ENCODE results near the gene MSH3.

The MSH3 gene

GRCh38 chr5:80755626-80756025, 101.2 kb downstream of the MSH3 start:
- Mint-ChIP-seq H3K36me3 (ENCODE audit: insufficient read depth) (peaks cover 6% of the 10 kb centered on the region), H3K27me3 (no peaks in the 10 kb centered on the region), H3K9me3 (no peaks in the 10 kb centered on the region), H3K4me3 (peak overlapping the region; percentile 59 to 68), H3K4me1 (ENCODE audit: low read depth in 2 of 2) (peaks cover 44 to 57% of the 10 kb centered on the region in 2 donors), H3K27ac (peak overlapping the region; percentile 86 to 97)
- ATAC-seq (replicated peaks), result peak; percentile 94
- DNase-seq, result peak; percentile 15 to 18 (median 15)

GRCh38 chr5:80756292-80756691, 101.8 kb downstream of the MSH3 start:
- no peak for DNase-seq
- Mint-ChIP-seq H3K4me1 (ENCODE audit: low read depth in 2 of 2) (peaks cover 47 to 59% of the 10 kb centered on the region in 2 donors), H3K27ac (peak overlapping the region; percentile 86 to 97), H3K9me3 (no peaks in the 10 kb centered on the region), H3K4me3 (peak overlapping the region; percentile 59 to 68), H3K27me3 (no peaks in the 10 kb centered on the region), H3K36me3 (ENCODE audit: insufficient read depth) (peaks cover 6% of the 10 kb centered on the region)
- peak; percentile 21 for ATAC-seq (replicated peaks)

GRCh38 chr5:80757290-80757689, 102.8 kb downstream of the MSH3 start:
- Mint-ChIP-seq H3K27me3 (no peaks in the 10 kb centered on the region), H3K27ac (peak overlapping the region; percentile 86 to 97), H3K36me3 (ENCODE audit: insufficient read depth) (peaks cover 6% of the 10 kb centered on the region), H3K9me3 (no peaks in the 10 kb centered on the region), H3K4me1 (ENCODE audit: low read depth in 2 of 2) (peaks cover 47 to 59% of the 10 kb centered on the region in 2 donors), H3K4me3 (no peak overlapping the region)
- ATAC-seq (replicated peaks), result no peak
- no peak for DNase-seq

DNA sequence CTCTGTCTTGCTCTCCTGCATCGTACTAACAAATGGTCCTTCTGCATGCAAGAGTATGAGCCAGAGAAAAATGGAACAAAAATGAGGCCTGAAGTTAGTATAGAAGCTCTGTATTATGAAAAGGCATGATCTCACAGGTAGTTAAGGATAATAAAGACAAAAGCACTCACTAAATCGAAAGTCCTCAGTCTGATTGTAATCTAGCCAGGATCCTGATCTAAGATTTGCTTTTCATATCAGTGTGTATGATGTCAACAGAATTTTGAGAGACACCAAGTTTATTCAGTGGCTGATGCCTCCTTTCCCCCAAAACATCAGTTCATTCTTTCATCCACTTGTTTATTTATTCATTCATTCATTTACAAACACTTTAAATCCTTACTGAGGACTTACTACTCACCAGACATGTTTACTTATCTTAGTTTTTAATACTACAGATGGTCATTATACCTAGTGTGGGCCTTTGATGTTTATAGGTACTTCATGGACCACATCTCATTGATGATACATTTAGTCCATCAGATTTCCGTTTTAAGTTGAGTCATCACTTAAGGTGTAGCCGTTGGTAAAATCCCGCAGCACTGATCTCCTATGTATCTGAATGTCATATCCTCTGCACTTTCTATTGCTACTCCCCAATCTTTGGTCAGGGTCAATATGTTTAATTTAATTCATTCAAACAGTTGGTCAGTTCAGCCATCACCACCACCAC, 105.6 kb downstream of the MSH3 start:
- no peaks in the 10 kb centered on the region for H3K9me3 Mint-ChIP-seq
- no peak overlapping the region for H3K4me3 Mint-ChIP-seq
- no peak for DNase-seq
- H3K27me3 Mint-ChIP-seq, result no peaks in the 10 kb centered on the region
- peaks cover 6% of the 10 kb centered on the region for H3K36me3 Mint-ChIP-seq (ENCODE audit: insufficient read depth)
- no peak for ATAC-seq (replicated peaks)
- H3K4me1 Mint-ChIP-seq (ENCODE audit: low read depth in 2 of 2), result peaks cover 39 to 50% of the 10 kb centered on the region in 2 donors
- H3K27ac Mint-ChIP-seq, result peak overlapping the region; percentile 6 to 59

DNA sequence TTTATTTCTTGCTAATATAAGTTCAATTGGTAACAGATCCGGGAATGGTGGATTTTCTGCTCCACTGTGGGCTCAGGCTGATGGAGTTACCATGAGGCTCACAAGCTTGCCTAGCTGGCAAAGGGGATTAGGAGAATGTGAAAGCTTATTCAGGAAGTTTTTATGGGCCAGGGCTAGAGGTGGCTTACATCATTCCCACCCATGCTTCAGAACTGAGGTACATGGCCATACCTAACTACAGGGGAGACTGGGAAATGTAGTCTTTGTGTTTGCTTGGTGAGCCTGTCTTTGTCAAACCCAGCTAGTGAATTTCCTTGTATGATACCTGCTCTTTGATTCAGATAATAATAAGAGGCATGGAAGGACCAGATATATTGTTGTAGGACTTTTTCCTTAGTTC, 106.2 kb downstream of the MSH3 start:
- H3K4me1 Mint-ChIP-seq (ENCODE audit: low read depth in 2 of 2), result peaks cover 33 to 44% of the 10 kb centered on the region in 2 donors
- H3K9me3 Mint-ChIP-seq, result no peaks in the 10 kb centered on the region
- no peak for DNase-seq
- no peak for ATAC-seq (replicated peaks)
- H3K4me3 Mint-ChIP-seq, result no peak overlapping the region
- peaks cover 6% of the 10 kb centered on the region for H3K36me3 Mint-ChIP-seq (ENCODE audit: insufficient read depth)
- H3K27ac Mint-ChIP-seq, result peak overlapping the region in 1 of 2 donors; percentile 14
- H3K27me3 Mint-ChIP-seq, result no peaks in the 10 kb centered on the region

GRCh38 chr5:80761176-80761575, 106.7 kb downstream of the MSH3 start:
- Mint-ChIP-seq H3K4me1 (ENCODE audit: low read depth in 2 of 2) (peaks cover 30 to 39% of the 10 kb centered on the region in 2 donors), H3K9me3 (no peaks in the 10 kb centered on the region), H3K36me3 (ENCODE audit: insufficient read depth) (peaks cover 3% of the 10 kb centered on the region), H3K4me3 (no peak overlapping the region), H3K27me3 (no peaks in the 10 kb centered on the region), H3K27ac (peak overlapping the region in 1 of 2 donors; percentile 14)
- ATAC-seq (replicated peaks) (no peak), DNase-seq (no peak)

DNA sequence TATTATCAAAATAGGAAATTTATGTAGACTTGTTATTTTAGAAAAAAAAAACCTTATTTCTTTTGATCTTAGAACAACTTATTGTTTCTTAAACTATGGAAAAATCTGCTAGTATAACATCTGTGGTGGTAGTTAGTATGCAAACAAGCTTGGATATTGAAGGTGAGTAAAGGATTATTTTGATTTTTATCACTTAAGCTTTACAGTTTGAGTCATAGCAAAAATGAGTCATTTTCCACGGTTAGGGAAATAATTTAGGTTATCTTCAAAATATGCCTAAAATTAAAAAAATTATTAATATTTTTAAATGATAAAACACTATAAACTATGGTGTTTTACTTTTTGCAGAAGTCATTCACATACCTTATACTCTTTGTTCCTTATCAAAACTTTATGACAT, 107.5 kb downstream of the MSH3 start:
- DNase-seq, result no peak
- Mint-ChIP-seq H3K27ac (no peak overlapping the region), H3K27me3 (no peaks in the 10 kb centered on the region), H3K4me1 (ENCODE audit: low read depth in 2 of 2) (peaks cover 24 to 31% of the 10 kb centered on the region in 2 donors), H3K36me3 (ENCODE audit: insufficient read depth) (no peaks in the 10 kb centered on the region), H3K9me3 (no peaks in the 10 kb centered on the region), H3K4me3 (no peak overlapping the region)
- no peak for ATAC-seq (replicated peaks)

- Mint-ChIP-seq H3K4me1 (ENCODE audit: low read depth in 2 of 2) (peaks cover 22 to 26% of the 10 kb centered on the region in 2 donors), H3K4me3 (no peak overlapping the region), H3K27me3 (no peaks in the 10 kb centered on the region), H3K9me3 (no peaks in the 10 kb centered on the region), H3K36me3 (ENCODE audit: insufficient read depth) (no peaks in the 10 kb centered on the region), H3K27ac (no peak overlapping the region)
- no peak for DNase-seq
- no peak for ATAC-seq (replicated peaks)
Measured at GRCh38 chr5:80762573-80762972, 108.1 kb downstream of the MSH3 start.

DNA sequence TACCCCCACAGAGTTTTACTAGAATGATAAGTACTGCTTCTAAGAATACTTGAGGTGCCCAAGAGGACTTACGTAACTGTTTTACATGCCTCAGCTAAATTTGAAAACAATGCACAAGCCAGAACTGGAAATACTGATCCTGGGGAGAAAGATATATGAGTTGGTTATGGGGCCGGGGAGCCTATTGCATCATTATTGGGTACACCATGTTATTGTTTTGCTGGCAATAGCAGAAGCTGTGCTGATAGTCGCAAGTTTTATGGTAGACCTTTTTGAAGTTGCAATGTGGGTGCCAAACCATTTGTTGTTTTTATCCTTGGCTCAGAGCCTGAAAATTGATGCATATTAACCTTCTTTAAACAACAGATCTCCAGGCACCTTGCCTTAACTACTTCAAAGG, 108.8 kb downstream of the MSH3 start:
- Mint-ChIP-seq H3K27ac (no peak overlapping the region), H3K9me3 (no peaks in the 10 kb centered on the region), H3K4me1 (ENCODE audit: low read depth in 2 of 2) (peaks cover 17 to 21% of the 10 kb centered on the region in 2 donors), H3K4me3 (no peak overlapping the region), H3K27me3 (no peaks in the 10 kb centered on the region), H3K36me3 (ENCODE audit: insufficient read depth) (no peaks in the 10 kb centered on the region)
- ATAC-seq (replicated peaks) (no peak), DNase-seq (no peak)

GRCh38 chr5:80763873-80764647, 109.6 kb downstream of the MSH3 start:
- Mint-ChIP-seq H3K9me3 (no peaks in the 10 kb centered on the region), H3K27me3 (no peaks in the 10 kb centered on the region), H3K4me1 (ENCODE audit: low read depth in 2 of 2) (peaks cover 14 to 17% of the 10 kb centered on the region in 2 donors), H3K36me3 (ENCODE audit: insufficient read depth) (no peaks in the 10 kb centered on the region), H3K27ac (peak overlapping the region in 1 of 2 donors; percentile 22), H3K4me3 (no peak overlapping the region)
- DNase-seq (no peak), ATAC-seq (replicated peaks) (no peak)

GRCh38 chr5:80764786-80765185, 110.3 kb downstream of the MSH3 start:
- H3K4me1 Mint-ChIP-seq (ENCODE audit: low read depth in 2 of 2), result peaks cover 9 to 10% of the 10 kb centered on the region in 2 donors
- no peak for DNase-seq
- peak overlapping the region in 1 of 2 donors; percentile 22 for H3K27ac Mint-ChIP-seq
- no peak overlapping the region for H3K4me3 Mint-ChIP-seq
- no peaks in the 10 kb centered on the region for H3K36me3 Mint-ChIP-seq (ENCODE audit: insufficient read depth)
- ATAC-seq (replicated peaks), result no peak
- no peaks in the 10 kb centered on the region for H3K27me3 Mint-ChIP-seq
- no peaks in the 10 kb centered on the region for H3K9me3 Mint-ChIP-seq

DNA sequence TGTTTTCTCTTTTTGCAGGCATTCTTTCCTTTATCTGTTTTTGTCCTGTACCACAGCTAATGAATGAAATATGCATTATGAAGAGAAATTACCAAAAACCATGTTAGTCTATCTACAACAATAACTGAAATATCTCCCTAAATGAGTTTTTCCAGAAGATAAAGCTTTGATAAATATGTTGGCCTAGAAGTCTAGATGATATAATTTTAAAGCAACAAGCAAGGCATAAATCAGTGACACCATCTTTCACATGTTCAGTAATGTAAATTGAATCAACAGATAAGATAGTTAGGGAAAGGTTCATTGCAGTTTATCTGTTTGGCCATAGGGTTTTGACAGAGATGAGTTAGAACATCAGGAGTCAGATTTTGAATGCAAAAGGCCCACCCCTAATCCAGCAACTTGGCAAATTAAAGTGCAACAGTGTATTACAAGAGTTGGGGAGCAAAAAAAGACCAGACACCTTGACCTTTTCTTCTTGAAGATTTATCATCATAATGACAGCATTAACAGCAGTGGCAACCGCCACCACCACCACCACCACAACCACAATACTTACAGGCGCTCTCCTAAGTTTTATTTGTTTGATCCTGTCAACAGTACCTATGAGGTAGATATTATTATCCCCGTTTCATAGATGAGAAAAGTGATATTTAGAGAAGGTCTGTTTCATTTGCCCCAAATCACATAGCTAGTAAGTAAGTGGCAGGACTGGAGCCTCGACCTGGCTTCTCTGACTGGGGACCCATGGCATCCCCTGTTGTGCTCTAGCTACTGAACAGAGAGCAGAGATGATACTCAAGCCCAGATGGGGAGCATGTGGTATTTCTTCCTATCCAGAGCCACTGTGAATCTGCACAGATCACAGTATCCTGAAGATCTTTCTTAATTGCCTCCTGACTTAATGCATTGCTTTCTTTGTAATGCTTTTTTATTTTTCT, 123.2 kb downstream of the MSH3 start:
- peaks cover 10 to 12% of the 10 kb centered on the region in 2 donors for H3K4me1 Mint-ChIP-seq (ENCODE audit: low read depth in 2 of 2)
- no peaks in the 10 kb centered on the region for H3K9me3 Mint-ChIP-seq
- DNase-seq, result no peak
- peak; percentile 79 for ATAC-seq (replicated peaks)
- no peak overlapping the region for H3K4me3 Mint-ChIP-seq
- peak overlapping the region; percentile 24 to 75 for H3K27ac Mint-ChIP-seq
- H3K36me3 Mint-ChIP-seq (ENCODE audit: insufficient read depth), result peaks cover 15% of the 10 kb centered on the region
- no peaks in the 10 kb centered on the region for H3K27me3 Mint-ChIP-seq

GRCh38 chr5:80780024-80780423, 125.6 kb downstream of the MSH3 start:
- no peak overlapping the region for H3K27ac Mint-ChIP-seq
- no peak overlapping the region for H3K4me3 Mint-ChIP-seq
- H3K27me3 Mint-ChIP-seq, result no peaks in the 10 kb centered on the region
- peaks cover 10 to 12% of the 10 kb centered on the region in 2 donors for H3K4me1 Mint-ChIP-seq (ENCODE audit: low read depth in 2 of 2)
- no peaks in the 10 kb centered on the region for H3K9me3 Mint-ChIP-seq
- no peak for ATAC-seq (replicated peaks)
- no peak for DNase-seq
- H3K36me3 Mint-ChIP-seq (ENCODE audit: insufficient read depth), result peaks cover 15% of the 10 kb centered on the region

Data from effector memory CD8-positive, alpha-beta T cell (primary cell).